Activated CD4-positive, CD25-positive, alpha-beta regulatory T cell treated with anti-CD3 and anti-CD28 coated beads, Interleukin-2, amount 50 U/mL, for 24 hours (primary cell): Measurements from ENCODE around the gene CELF2.
A peak's percentile ranks its signal among the peaks of the same experiment; 100 is the strongest.
"Not testable (repeated sequence)": the region's sequence is repeated elsewhere in the genome, so short reads cannot be mapped to it uniquely, and the experiment has no call there.

Source experiments
- ATAC-seq, 2 donors: fragments of 150-1000 bp; cut with Tn5 transposase; one replicate each; pipeline ENCODE4 v1.10.0; 2021; ENCODE audit warnings: mild to moderate bottlenecking in 1 of 2, moderate library complexity in 1 of 2

CELF2 gene

DNA sequence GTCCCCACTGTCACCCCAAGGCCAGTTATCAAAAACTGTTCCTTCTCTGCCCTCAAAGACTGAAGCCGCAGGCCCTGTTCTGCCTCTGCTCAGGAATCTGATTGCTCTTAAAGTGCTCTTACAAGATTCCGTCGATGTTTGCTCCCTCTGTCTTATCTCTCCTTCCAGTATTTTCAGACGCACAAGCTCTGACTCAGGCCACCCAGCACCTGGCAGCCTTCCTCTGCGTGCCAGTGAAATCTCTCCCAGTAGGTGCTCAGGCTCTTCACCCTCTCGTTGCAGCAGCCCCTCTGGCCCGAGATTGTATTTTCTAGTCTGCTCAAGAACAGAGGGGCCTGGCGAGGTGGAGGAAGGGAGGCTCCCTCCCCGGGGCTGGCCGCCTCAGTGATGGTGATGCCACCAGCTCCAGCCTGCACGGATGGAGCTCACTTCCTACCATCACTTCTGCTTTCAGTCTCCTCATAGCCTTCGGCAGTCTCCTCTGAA, 317.5 kb downstream of the CELF2 start:
- peak in 1 of 2 donors; percentile 20 for ATAC-seq

DNA sequence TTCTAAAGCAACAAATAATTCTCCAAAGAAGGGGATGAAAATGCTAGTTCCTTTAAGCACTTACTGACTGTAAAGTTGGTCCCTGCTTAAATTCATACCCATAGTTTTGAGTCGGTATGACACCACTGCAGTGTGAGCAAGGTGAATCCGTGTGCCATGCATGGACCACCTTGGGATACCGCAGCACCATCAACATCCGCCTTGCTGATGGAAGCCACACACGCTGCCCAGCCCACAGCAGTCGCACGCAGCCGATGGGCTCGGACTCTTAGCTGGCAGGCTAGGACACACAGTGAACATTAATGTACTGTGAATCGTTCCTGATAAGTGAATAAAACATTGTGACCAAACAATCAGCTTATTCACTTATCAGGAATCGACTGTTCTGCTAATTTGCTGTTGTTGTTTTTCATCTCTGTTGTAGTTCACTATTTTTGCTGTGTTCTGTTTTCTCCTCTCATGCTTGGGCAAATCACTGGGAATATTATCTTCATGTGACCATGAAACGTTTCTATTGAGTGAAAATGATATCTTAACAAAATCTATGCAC, 318.3 kb downstream of the CELF2 start:
- ATAC-seq = no peak

DNA sequence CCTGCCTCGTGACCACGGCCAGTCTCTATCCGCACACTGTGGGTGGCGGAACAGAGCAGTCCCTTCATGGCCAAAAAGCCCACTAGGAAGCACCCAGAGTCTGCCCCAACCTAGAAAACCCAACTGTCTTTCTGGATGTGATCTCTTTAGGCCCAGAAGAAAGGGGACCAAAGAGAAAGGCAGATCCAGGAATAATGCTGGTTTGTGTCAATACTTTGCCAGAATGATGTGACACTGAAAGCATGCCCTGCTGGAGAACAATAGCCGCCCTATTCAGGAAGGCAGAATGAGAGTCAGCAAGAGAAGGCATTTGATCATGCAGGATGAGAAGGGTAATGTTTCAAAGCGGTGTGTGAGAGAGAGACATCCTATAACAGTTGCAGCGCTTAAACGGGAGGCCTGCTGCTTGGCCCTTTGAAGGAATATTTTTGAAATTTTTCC, 319.1 kb downstream of the CELF2 start:
- ATAC-seq = no peak

DNA sequence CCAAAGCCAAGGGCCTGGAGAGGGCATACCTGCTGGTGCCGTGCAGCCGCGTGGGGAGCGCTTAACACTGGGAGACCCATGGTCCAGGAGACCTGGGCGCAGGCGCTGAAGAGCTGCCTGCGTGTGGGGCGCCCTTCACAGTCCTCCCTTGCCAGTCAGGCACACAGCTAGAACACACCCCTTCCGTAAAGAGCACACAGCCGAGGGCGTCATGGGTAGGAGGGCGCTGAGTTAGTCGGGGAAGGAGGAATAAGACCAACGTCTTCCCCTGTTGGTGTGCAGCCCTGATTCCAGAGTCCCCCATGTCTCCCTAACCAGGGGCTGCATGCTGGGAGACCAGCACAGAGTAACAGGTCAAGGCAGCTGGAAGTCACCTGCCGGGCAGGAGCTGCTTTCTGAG, 319.8 kb downstream of the CELF2 start:
- ATAC-seq = peak; percentile 47 to 57

DNA sequence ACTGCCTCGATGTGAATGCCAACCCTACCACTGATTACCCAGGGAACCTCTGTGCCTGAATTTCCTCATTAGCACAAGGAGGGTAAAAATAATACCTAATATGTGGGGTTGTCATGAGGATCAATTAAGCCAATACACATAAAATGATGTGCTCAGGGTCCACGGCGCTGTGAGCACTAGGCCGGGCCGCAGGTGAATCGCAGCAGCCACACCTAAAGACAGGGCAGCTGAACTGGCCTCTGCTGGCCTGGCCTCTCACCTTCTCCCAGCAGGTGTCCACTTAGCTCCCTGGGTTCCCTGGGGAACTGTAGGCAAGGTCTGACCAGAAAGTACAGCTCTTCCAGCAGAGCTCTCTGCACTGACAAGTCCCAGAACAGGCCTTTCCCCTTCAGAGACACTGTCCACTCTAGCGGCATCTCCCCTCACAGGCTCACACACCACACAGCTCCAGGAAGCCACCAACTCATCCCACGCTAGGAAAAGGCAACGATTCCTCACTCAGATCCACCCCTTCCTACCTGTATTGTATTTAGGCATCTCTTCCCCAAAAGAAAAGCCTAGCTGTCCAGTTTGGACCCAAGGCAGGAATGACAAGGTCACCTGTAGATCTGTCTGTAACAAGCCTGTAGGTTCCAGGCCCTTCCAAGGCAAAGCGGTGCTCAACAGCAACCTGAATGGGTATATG, 320.6 kb downstream of the CELF2 start:
- ATAC-seq = no peak

DNA sequence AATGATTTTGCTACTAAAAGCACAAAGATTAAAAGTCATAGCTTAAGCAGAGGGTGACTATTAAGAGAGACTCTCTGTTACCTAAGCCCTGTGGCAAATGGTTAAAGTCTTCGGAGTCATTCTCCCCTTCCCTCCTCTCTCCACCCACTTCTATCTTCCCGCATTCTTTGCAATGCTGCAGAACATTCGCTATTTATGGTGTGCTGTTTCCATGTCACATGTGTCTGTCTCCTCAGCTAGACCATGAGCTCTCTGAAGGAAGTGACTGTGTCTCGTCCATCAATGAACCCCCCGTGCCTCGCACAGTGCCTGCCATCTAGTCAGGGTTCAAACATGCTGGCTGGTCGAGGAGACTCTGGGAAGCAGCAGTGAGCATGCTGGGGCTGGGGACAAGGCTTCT, 321.3 kb downstream of the CELF2 start:
- no peak for ATAC-seq

DNA sequence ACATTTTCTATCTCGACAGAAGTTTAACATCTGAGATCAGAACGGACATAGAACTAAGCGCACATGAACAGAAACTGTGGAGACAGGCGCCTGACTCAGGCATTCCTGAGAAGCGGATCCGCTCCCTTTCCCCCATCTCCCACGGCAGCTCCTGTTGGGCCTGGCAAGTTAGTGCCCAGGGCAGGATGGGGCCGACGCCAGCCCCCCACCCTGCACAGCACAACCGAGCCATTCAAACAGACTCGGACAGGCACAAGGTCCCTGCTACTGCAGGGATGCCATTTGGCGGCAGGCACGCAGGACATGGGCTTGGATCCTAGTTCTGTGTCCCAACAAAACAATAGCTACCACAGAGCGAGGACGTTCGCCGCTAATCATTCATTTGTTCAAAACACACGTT, 322.0 kb downstream of the CELF2 start:
- ATAC-seq = no peak

DNA sequence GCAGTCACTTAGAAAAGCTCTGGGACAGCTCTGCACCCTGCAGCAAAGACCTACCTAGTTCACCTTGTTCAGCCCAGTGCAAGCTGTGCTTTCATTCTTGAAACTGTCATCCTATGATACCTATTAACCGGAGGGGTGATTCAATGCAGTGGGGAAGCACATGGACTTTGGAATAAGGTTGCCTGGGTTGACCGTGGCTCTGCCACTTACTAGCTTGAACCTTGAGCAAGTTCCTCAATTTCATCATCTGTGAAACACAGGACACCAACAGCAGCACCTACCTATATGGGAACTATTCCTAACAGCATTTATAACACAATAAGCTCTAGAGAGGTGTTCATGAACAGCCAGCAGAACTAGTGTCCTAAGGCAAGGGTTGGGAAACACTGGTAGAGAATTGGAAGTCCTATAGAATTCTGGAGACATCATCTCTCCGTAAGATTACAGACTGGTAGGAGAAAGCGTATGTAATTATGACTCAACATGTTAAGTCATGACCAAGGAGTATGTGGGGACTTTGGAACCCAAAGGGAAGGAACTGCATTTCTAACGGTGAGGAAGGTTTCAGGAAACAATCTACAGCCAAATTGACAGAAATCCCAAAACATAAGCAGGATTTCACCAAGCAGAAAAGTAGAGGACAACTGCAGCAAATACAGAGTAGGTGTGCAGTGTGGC, 323.8 kb downstream of the CELF2 start:
- ATAC-seq = no peak

DNA sequence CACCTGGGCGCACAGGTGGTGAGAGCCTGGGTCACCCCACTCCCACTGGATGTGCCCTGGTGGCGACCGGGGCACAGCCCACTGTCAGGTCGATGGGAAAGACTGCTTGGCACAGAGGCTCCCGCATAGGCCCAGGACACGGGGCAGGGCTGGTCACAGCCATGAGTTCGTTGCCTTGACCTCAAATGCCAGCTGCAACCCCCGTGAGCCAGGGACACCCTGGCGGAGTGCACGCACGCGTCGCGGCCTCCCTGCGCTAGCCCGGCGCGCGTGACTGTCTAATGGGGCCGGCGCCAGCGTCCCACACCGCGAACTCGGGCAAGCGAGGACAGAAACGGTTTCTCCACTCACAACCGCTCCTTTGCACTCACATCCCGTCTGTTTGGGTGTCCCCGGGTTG, 326.4 kb downstream of the CELF2 start:
- ATAC-seq = no peak

DNA sequence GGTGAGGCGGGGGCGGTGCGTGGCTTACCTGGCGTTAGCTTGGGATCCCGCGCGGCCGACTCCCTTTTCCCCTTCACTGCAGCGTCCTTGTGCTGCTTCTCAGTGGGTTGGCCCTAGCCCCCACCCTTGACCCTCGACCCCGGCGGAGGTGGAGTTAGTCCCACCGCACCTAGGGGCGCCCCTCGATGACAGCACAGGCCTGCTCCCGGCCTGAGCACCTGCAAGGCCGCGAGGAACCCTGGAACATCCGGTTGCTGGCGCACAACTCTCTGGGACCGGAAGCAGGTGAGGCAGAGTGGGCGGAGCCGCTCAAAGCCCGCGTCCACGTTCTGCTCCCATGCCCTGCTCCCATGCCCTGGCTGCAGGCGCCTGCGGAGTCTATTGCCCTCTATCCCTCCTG, 326.9 kb downstream of the CELF2 start:
- no peak for ATAC-seq

DNA sequence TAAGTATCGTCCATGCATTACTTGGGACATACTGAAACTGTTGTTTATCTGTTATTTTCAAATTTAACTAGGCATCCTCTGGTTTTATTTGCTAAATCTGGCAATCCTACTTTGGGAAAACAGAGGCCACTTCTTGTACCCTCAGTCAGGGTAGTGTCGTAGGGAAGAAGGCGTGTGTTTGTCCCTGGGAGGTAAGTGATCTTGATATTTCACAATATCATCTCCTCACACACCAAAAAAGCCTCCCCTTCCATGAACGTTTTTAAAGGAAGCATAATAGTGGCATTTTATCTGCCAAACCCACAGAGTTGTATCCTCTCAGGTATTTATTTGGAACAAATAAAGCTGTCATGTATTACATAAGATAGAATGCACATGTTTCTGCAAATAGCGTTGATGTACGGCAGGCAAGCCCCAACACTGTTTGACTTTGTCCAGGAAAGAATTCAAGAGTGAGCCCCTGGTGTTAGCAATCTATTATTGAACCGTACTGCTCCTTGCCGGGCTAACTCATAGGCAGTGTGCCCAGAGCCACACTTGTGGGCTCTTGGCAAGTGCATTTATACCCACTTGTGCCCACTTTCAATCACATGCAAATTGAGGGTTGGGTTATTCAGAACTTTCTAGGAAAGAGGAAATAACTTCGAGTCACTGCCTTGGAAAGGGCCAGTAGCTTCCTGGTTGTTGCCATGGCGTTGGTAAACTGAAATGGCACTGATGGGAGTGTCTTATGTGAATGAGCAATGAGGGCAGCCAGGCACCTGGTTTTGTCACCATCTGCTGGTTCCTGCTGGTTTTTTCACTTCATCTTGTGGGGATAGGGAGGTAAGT, 327.8 kb downstream of the CELF2 start:
- peak in 1 of 2 donors; percentile 32 for ATAC-seq

DNA sequence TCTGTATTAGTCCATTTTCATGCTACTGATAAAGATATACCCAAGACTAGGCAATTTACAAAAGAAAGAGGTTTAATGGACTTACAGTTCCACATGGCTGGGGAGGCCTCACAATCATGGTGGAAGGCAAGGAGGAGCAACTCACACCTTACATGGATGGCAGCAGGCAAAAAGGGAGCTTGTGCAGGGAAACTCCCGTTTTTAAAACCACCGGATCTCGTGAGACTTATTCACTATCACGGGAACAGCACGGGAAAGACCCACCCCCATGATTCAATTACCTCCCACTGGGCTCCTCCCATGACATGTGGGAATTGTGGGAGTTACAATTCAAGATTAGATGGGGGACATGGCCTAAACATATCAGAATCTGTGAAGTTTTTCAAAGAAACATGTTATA, 329.9 kb downstream of the CELF2 start:
- not testable (repeated sequence) for ATAC-seq

DNA sequence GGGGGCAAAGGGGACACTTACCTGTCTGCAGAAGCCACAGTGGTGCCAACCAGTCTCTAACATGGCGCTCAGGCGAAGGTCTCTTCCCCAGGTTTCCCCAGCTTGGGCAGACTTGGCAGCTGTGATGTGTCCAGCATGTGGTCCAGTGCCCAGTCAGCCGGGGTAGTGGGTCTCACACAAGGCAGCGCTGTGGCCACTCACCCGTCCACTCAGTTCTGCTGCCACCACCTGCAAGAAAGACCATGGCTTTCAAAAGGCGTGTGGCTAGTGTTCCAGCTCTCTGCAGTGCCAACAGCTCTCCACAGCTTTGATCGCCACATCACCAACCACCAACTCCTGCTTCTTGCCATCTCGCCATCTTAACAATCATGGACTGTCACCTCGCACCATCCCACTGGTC, 334.1 kb downstream of the CELF2 start:
- ATAC-seq = no peak

DNA sequence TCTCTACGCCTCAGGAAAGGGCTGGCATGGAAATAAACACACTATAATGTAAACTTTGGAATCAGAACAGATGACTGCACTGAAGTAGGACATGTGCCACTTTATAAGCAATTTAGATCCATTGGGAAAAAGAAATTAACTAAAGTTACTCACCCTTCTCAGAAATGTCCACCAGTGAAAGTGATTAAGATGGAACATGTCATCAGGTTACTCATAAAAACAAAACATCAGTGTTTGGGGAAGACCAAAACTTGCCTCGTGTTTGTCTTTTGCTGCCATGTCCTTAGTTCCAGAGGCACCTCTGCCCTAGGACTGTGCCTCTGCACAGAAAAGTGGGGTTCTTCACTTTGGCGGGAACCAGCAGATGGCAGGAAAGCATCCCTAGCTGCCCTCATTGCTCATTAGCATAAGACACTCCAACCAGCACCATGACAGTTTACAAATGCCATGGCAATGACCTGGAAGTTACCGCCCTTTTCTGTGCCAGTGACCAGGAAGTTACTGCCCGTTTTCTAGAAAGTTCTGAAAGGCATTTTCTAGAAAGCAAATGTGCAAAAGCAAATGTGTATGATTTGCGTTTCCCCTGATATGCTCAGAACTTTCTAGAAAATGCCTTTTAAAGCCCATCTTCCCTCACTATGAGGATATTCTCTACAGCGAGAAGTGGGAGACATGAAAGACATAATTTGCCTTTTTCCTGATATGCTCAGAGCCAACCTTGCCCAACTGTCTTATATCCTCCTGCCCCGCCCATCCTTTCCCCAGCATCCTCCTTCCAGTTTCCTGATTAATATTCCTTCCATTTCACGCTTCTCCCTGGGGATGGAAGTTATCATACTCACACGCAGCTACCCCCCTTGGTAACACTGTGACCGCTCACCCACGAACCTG, 335.6 kb downstream of the CELF2 start:
- ATAC-seq = no peak

DNA sequence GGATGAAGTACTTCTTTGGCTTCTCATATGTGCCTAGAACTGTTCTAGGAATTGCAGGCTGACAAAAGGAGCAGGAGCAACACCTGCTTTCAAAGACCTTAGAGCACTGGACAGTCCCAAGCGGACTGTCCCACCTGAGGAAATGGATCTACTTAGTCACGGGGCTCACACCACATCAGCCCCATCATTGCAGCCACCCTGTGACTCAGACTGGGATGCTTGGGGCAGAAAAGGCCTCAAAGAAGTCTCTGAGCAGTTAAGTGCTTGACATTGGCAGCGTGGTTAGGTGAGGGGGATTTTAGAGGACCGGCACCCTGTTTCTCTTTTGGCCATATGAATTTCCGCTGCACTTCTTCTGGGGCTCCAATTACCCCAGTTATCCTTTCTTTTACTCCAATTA, 337.2 kb downstream of the CELF2 start:
- no peak for ATAC-seq

DNA sequence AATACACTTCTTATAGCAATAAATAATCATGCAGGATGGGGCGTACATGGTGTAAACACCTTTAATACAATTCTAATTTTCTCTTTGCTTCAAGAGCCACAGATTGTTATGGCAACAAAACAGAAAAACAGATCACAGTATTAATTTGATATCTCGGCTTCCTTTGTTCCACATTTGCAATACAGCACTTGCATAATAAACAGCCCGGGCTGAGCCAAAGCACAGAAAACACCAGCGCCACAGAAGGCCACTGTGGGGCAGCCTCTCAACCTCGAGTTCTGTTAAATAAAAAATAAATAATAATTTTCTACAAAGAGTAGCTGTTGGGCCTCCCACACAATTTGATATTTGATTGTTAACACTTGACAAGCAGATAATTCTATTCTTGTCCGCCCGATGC, 337.9 kb downstream of the CELF2 start:
- ATAC-seq = no peak

DNA sequence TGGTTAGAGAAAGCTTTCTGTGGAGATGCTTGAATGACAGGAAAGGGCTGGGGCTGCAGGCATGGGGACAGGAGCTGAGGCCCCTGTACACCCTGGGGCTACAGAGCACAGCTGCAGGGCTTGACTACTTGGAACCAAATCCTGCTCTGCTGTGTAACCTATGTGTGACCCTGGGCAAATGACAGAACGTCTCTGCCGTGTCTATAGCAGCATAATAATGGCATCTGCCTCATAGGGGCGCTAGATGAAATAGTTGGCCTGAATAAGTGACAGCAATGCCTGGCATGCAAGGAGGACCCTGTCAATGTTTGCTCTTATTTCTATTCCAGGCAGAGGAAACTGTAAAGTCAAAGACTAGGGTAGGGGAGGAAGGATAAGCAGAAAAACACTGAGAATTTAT, 339.8 kb downstream of the CELF2 start:
- ATAC-seq = no peak

DNA sequence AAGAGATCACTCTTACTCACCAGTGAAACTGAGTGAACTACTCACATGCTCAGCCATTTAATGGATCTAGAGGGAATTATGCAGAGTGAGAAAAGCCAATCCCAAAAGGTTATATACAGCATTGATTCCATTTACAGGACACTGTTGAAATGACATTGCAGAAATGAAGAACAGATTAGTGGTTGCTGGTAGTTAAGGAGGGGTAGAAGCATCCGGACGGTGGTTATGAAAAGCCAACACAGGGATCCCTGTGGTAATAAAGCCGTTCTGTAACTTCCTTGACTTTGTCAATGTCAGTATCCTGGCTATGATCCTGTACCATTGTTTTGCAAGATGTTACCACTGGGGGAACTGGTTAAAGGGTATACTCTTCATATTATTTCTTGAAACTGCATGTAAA, 340.3 kb downstream of the CELF2 start:
- ATAC-seq = no peak

DNA sequence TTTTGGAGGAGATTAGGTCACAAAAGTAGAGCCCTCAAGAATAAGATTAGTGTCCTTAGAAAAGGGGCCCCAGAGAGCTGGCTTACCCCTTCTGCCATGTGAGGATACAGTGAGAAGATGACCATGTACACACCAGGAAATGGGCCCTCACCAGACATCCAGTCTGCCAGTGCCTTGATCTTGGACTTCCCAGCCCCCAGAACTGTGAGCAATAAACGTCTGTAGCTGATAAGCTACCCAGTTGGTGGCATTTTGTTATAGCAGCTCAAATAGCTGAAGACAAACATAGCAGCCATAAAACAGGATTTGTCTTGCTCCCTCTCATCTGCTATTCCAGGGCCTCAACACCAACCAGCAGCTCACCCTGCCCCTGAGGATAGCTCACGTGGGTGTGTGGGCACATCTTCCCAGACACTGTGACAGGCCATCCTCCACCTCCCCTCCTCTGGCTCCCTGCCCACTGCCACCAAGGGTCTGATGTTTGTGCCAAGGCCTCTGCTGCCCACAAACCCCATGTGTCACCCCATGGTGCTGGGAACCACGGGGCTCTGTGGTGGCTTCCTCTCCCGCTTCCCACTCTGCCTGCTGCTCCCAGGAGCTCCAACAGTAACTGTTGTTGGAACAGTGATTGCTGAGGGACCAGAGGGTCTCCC, 341.4 kb downstream of the CELF2 start:
- no peak for ATAC-seq

DNA sequence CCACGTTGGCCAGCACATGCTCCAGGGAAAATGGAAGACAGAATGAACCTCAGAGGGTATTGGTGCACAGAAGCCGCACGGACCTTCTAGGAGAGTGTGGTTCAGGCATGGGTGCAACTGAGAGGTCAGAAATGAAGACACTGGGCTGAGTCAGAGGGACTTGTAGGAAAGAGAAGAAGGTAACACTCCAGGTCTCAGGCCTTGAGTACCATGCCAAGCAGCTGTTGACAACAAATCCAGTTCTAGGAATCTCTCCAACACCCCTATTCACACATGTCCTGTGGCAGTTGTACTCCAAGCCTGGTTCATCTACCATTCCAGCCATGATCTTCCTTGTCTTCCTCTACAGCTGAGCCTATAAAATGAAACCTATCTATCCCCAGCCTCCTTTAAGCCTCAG, 342.2 kb downstream of the CELF2 start:
- ATAC-seq = no peak

DNA sequence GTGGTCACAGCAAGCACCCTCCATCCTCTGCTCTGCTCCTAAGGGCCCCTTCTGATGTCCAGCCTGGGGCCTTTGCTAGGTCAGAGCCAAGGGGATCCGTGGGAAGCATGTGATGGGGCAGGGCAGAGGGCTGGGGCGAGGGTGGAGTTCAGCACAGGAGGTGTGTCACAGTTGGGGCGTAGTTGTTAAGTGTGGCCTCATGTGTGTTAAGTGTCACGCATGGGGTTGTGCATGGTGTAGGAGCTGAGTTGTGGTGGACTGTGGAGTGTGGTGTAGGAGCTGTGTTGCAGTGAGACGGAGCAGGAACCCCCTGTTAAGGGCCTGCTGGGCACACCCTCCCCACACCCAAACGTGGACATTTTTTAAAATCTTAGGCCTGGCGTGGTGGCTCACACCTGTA, 345.8 kb downstream of the CELF2 start:
- peak in 1 of 2 donors; percentile 4 for ATAC-seq

DNA sequence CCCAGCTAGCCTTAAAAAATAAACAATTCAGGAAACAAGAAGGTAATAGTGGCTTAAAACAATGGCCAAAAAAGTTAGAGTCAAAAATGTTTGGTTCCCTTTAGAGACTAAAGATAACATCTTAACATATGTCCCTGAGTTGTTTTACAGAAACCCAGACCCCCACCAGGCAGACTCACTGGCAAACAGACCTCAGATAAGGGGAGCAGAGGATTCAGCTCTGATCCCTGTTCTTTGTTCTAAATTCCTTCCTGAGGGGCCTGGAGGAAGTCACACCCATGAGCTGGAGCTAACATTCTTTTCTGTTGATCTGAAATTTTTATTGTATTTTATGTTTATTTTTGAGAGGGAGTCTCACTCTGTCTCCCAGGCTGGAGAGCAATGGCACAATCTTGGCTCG, 346.6 kb downstream of the CELF2 start:
- no peak for ATAC-seq
